NCI-H2227 (cell line): ENCODE measurements around the gene AKT3.
"Not testable (repeated sequence)": the region's sequence is repeated elsewhere in the genome, so short reads cannot be mapped to it uniquely, and the experiment has no call there.

Source experiments
- DNase-seq: peaks from one replicate; lab custom pipeline; 2025; ENCODE audit not compliant: unreplicated experiment; lab: John Stamatoyannopoulos, UW

The AKT3 gene

DNA sequence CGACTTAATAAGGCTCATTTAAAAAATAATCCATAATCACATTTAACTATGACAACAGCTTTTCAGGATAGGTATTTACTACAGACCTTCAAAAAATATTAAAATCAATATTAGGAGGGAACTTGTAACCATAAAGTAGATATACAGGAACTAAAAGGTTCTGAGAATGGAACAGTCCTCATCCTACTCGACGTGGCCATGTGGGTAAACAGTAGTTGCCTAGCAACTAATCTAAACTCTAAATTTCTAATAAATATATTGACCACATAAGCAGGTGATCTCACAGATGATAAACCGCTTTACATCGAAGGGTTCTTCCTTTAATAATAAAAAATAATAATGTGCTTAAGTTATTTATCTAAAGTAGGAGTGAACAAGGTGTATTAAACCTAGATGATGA lies 7.9 kb downstream of the AKT3 start:
- DNase-seq, result no peak

DNA sequence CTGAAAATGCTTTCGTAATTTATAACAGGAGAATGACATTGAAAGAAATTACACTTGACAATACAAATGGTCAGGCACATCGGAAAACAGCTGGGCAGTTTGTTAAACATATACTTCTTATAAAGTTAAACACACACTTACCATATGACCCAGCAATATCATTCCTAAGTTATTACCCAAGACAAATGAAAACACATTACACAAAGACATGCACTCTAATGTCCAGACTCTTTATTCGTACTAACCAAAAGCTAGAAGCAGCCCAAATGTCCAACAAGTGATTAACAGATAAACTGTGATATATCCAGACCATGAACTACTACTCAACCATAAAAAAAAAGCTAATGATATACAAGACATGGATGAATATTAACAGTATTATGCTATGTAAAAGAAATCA lies 8.5 kb downstream of the AKT3 start:
- DNase-seq, result no peak

DNA sequence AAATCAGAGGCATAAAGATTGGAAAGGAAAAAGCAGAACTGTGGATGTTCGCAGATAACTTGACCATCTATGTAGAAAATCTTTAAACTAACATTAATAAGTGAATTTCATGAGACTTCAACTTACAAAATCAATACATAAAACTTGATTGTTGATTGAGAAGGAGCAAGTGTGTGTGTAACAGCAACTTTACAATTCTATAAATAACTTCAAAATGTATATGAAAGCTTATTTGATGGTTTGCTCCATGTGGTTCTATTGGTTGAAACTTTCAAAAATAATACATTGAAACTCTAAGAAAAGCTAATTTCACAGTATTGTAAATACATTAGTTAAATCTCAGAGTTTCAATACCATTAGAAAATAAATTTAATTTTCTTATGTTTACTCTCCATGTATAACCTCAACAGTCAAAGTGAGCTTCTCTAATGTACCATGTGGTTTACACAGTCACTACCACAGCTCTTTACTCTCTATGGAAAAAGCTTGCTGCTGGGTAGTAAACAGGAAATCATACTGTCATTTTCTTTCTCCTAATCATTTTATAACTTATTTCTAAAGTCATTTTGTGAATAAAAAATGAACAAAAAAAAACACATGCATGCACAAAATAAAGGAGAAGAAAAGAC lies 12.0 kb downstream of the AKT3 start:
- DNase-seq, result no peak

DNA sequence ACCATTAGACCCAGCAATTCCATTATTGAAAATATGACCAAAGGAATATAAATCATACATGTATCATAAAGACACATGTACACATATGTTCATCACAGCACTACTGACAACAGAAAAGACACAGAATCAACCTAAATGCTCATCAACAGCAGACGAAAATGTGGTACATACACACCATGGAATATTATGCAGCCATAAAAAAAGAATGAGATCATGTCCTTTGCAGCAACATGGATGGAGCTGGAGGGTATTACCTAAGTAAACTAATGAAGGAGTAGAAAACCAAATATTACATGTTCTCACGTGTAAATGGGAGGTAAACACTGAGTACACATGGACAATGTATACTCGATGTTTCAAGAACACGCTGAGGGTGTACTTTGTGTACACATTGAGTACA lies 15.9 kb downstream of the AKT3 start:
- no peak for DNase-seq

DNA sequence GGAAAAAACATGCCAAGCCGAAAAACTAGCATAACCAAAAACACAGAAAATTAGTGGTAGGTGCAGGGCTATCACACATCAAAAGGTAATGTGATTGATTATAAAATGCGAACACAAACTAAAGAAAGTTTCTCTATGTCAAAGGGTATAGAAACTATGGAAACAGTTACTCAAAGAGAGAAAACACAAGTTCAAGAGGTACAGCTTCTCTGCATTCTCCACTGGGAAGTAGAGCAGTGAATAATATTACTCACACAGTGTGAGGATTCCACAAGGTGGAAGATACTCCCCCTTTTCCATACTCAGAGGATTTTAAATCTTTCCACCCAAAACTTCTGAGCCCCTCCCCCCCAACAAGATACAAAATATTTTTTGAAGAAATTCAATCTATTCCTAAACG lies 18.6 kb downstream of the AKT3 start:
- no peak for DNase-seq

DNA sequence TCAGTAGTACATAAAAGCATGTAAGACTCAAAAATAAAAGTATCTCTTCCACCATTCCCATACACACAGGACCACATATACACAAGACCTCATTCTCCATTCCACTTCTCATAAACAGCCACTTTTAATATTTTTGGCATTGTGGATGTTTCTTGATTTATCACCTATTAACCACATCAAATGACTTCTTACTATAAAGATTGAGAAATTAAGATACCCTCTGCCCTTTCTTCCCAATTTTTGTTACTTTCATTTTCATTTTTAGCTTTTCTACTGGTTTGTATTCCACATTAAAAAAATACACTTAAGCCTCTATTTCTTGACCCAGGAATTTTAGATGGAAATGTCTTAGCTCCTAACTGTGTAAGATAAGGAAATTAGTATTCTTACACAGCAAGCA lies 22.8 kb downstream of the AKT3 start:
- DNase-seq, result no peak

DNA sequence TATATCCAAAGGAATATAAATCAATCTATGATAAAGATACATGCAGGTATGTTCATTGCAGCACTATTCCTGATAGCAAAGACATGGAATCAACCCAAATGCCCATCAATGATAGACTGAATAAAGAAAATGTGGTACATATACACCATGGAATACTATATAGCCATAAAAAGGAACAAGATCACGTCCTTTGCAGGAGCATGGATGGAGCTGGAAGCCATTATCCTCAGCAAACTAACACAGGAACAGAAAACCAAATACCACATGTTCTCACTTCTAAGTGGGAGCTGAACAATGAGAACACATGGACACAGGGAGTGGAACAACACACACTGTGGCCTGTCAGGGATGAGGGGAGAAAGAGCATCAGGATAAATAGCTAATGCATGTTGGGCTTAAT lies 25.1 kb downstream of the AKT3 start:
- DNase-seq, result not testable (repeated sequence)

DNA sequence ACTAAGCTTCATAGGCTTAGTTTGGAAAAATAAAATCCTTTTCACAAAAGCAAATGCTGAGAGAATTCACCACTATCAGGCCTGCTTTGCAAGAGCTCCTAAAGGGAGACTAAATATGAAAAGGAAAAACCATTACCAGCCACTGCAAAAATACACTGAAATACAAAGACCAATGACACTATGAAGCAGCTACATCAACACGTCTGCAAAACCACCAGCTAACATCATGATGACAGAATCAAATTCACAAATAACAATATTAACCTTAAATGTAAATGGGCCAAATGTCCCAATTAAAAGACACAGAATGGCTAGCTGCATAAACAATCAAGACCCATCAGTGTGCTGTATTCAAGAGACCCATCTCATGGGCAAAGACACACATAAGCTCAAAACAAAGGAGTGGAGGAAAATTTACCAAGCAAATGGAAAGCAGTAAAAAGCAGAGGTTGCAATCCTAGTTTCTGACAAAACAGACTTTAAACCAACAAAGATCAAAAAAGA lies 28.8 kb downstream of the AKT3 start:
- no peak for DNase-seq

DNA sequence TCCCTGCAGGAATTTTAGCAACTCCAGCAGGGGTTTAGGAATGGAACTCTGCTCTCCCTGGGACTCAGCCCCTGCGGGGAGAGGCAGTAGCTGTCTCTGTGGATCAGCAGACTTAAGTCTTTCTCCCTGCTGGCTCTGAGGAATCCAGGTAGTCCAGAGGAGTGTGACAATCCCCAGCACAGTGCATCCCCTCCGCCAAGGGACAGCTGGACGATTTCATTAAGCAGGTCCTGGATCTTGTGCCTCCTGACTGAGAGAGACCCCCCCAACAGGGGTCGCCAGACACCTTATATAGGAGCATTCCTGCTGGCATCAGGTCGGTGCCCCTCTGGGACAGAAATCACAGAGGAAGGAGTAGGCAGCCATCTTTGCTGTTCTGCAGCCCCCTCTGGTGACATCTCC lies 30.6 kb downstream of the AKT3 start:
- no peak for DNase-seq

DNA sequence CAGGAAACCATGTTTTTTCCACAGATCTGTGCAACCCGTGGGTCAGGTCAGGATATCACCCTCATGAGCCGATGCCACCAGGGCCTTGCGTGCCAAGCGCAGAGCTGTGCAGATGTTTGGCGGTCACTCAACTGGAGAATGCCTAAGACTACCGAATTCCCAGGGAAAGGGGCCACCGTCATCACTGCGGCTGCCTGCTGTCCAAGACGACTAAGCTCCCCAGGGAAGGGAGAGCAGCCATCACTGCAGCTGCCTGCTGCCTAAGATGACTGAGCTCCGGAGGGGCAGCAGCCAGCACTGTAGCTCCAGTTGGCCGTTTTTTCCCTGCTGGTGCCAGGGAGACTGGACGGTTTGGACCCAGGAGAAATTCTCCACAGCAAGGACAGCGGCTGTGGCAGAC lies 31.1 kb downstream of the AKT3 start:
- DNase-seq, result no peak

DNA sequence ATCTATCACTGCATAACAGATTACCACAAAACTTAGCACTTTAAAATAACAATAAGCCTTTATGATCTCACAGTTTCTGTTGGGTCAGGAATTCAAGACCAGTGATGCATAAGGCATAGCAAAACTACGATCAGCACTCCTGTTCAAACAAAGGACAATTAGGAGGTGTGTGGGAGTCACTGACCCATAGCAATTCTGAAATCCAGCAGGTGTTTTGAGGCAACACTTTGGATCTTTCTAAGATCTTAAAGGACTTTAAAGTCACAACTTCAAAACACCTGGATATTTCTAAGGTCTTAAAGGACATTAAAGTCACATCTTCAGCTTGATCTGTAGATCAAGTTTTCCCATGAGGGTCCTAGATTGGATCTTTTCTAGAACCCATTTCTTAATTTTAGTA lies 35.3 kb downstream of the AKT3 start:
- DNase-seq, result no peak

DNA sequence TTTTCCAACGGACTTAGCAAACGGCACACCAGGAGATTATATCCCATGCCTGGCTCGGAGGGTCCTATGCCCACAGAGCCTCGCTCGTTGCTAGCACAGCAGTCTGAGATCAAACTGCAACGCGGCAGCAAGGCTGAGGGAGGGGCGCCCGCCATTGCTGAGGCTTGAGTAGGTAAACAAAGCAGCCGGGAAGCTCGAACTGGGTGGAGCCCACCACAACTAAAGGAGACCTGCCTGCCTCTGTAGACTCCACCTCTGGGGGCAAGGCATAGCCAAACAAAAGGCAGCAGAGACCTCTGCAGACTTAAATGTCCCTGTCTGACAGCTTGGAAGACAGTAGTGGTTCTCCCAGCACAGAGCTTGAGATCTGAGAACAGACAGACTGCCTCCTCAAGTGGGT lies 42.7 kb downstream of the AKT3 start:
- not testable (repeated sequence) for DNase-seq

DNA sequence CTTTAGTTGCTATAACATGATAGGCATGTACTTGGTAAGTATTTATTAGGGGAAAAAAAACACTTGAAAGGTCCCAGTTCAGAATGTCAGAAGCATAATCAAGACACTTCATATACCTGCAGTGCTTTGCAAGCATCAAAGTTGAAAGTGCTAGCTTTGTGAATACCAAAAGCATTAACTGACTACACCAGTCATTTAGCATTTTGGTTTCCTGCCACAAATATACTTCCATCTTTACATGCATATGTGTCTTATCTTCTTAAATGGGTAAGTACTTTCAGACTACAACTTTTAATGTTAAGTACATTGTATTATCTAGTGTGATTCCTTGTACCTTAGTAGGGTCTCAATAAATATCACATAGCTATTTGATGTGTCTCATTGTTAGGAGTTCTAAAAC lies 43.7 kb downstream of the AKT3 start:
- DNase-seq, result no peak

DNA sequence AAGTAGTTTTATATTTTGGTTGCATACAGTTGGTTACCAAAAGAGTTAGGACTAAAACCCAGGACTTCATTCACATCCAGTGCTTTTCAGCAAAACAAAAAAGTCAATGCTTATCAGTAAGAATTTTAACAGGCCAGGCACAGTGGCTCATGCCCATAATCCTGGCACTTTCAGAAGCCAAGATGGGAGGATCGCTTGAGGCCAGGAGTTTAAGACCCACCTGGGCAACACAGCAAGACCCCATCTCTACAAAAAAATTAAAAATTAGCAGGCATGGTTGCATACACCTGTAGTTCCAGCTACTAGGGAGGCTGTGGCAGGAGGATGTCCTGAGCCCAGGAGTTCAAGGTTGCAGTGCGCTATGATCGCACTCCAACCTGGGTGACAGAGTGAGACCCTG lies 47.3 kb downstream of the AKT3 start:
- no peak for DNase-seq

DNA sequence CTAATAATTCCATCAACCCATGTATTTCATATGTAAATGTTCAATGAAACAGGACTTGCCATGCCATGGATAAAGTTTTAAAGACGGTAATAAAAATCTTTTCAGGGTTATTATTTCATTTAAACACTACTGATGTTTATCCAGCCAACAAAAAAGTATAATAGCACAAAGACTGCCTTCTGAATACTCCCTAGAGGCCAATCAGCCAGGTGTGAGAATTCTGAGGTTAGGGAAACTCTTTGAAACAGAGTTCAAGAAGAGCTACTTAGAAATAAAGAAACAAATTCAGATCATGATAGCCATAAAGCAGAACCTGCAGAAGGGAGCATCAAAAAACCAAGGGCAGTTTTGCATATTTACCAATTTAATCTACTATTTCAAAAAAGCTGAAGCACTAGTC lies 48.7 kb downstream of the AKT3 start:
- no peak for DNase-seq

DNA sequence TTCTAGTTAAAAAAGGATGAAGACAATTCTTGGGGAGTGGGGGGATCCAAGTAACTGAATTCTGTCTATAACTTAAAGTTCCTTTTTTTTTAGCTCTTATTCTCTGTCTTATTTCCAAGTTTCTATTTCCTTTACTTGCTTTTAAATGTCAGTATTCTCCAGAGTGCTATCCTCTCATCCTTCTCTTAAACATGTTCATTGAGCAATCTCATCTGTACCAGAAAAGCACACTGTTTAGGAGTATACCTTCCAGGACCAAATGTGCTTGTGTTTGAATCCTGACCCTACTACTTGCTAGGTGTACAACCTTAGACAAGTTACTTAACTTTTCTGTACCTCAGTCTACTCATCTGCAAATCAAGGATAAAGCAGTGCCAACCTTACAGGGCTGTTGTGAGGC lies 50.1 kb downstream of the AKT3 start:
- DNase-seq, result no peak

DNA sequence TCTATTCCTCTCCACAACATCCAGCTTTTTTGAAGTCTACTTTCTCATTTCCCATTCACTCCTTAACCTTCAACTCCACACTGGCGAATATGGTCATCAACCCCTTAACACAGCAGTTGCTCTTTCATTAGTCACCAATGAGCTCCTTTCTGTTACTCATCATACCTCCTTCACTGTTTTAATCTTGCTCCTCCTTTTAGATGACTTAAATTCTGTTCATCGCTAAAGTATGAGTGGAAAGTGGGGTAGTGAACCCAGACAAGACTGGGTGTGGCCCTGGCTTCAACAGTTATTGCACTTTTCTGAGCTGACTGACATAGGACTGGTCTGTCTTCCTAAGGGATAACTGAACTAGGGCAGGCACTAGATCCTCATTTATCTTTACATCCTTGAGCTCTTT lies 51.3 kb downstream of the AKT3 start:
- DNase-seq, result no peak

DNA sequence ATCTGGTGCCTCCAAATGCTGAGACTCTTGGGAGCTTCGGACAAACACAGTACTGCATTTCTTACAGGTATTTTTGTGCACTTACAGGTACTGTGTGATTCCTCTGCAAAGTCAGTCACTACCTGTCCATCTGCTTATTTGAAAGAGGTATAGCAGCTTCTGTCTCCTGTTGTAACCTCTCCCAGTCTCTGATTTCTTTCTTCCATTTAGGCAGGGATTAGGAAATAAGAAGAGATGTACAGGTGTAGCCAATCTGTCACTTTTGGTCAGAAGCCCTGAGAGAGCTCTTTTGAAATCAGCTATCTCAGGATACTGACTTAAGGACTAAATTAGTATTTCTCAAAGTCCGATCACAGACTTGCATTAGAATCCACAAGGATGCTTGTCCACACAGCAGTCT lies 54.0 kb downstream of the AKT3 start:
- DNase-seq, result no peak

DNA sequence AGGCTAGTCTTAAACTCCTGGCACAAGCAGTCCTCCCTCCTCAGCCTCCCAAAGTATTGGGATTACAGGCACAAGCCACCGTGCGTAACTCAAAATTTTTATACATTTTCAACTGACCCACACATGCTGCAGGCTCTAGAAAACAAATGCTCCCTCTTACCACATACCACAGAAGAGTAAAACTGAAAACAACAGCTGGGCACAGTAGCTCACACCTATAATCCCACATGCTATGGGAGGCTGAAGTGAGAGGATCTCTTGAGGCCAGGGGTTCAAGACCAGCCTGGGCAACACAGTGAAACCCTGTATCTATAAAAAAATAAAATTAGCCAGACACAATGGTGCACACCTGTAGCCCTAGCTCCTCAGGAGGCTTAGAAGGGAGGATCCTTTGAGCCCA lies 56.7 kb downstream of the AKT3 start:
- no peak for DNase-seq

DNA sequence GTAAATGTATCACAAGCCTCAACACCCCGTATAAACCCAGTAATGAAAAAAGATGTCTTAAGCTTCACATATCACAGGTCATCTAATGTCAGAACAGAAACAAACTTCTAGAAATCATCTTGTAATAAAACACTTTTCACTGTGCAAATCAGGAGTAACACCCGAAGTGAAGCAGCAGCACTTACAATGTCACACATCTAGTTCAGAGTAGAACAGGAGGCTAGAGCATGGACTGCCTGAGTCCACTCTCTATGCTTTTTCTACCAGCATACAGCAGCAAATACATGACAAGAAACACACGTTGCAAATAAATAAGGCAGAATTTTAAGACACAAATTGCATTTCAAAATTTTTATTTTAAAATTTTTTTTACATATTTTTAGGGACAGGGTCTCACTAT lies 57.2 kb downstream of the AKT3 start:
- DNase-seq, result no peak

DNA sequence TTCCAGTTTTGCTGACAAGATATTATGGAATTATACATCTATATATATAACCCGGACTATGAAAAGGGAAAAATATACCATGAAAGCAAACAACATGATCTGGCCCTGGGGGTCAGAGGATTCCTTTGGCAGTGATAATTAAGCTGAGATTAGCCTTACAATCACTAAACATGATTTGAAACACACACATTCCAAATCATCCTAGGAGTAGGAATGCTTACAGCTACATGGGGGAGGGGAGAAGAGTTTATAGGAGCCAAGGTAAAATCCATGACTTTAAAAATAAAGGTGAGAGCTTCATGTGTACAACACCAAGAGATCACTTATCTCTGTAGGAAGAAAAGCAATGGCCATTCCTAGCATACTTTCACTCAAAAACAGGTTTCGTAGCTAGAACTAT lies 57.6 kb downstream of the AKT3 start:
- DNase-seq, result no peak

DNA sequence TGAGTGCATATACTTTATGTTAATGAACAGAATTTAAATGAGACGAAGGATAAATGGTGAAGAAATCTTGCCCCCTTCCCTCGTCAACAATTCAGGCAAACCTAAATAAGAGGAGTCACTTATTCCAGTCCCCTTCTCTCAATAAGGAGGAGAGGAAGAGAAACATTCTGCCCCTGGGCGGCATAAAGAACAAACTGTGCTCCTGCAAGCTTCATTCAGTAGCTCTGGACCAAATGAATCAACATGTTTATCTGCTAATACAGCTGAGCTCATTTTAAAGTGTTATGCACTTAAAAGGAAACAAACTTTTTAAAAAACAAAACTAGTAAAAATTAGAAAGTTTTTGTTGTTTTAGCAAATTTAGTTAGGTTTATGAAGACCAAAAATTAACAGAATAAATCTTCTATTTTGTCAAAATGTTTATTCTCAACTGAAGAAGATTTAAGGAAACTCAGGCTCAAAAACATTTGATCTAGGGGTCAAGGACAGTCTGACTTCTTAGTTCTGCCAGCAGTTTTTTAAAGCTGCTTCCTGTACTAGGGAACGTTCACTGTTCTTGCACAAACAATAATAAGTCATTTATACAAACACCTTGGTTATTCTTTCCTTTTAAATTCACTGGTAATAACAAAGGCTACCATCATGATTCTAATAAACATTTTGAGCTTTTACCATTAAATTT lies 58.3 kb downstream of the AKT3 start:
- DNase-seq, result no peak

DNA sequence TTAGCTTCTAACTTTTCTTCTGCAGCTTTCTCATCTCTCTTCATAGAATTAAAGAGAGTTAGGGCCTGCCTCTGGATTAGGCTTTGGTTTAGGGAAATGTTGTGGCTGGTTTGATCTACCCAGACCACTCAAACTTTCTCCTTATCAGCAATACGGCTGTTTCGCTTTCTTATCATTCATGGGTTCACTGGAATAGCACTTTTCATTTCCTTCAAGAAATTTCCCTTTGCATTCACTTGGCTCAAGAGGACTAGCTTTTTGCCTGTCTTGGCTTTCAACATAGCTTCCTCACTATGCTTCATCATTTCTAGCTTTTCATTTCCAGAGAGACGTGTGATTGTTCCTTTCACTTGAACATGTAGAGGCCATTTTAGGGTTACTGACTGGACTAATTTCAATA lies 59.6 kb downstream of the AKT3 start:
- no peak for DNase-seq
